ENCODE data around the gene PRKD2. TPM values are rescaled to one million over a fixed set of nuclear protein-coding genes. Genes with fewer than 3 reads are reported as not detected.

PRKD2 gene
- total and polyA plus RNA-seq, 2 experiments from 2014 or later, result 53.8 to 68.0 TPM

GRCh38 chr19:46760363-46760762 is 43.4 kb upstream of the PRKD2 start (continued):
- TF ChIP-seq ZNF462 (CRISPR knock-in tag; IDR thresholded peaks at IDR 0.05) (no peak), POLR2AphosphoS5 (IDR thresholded peaks at IDR 0.05; ENCODE audit: low read depth) (no peak), CTCF (conservative IDR thresholded peaks at IDR 0.05; ENCODE audit: low read depth in 2 of 2) (no peak)

GRCh38 chr19:46759817-46760333 is 43.0 kb upstream of the PRKD2 start:
- Histone ChIP-seq H3K79me2 (replicated peaks; ENCODE audit: insufficient read depth) (no peaks in the 10 kb centered on the region), H3K4me3 (no peak overlapping the region), H3K4me2 (peak overlapping the region; percentile 8; the same call in 1 of the 2 replicates), H3K27ac (ENCODE audit: low read depth) (no peak overlapping the region; the same call in 1 of the 2 replicates), H3K27me3 (ENCODE audit: insufficient read depth) (no peaks in the 10 kb centered on the region), H2AFZ (no peak overlapping the region), H3F3A (replicated peaks; ENCODE audit: low read depth) (peaks cover 6% of the 10 kb centered on the region; the same call in 1 of the 2 replicates), H3K36me3 (ENCODE audit: insufficient read depth) (no peaks in the 10 kb centered on the region; the same call in 1 of the 2 replicates), H3K9me2 (ENCODE audit: insufficient read depth) (no peaks in the 10 kb centered on the region), H4K20me1 (replicated peaks; ENCODE audit: insufficient read depth) (no peaks in the 10 kb centered on the region; the same call in none of the 2 replicates), H3K4me1 (ENCODE audit: insufficient read depth) (peaks cover 5% of the 10 kb centered on the region; the same call in 1 of the 2 replicates)
- H3K36me3 Mint-ChIP-seq (ENCODE audit: low read depth), result peaks cover 25% of the 10 kb centered on the region
- ATAC-seq (peak; percentile 16), DNase-seq (ENCODE audit: low spot score) (peak; percentile 54)
- H3K9me3 Mint-ChIP-seq, result no peaks in the 10 kb centered on the region; the same call in 2 of the 3 replicates
- H3K27me3 Mint-ChIP-seq (ENCODE audit: insufficient read depth, low read depth, poor library complexity), result peaks cover 10% of the 10 kb centered on the region
- peak overlapping the region; percentile 46 for H3K27ac Mint-ChIP-seq
- no peak overlapping the region for H3K4me3 Mint-ChIP-seq
- peaks cover 11% of the 10 kb centered on the region for H3K4me1 Mint-ChIP-seq
- TF ChIP-seq ZNF114 (CRISPR knock-in tag; IDR thresholded peaks at IDR 0.05) (no peak), ZNF462 (CRISPR knock-in tag; IDR thresholded peaks at IDR 0.05) (no peak), NANOG (IDR thresholded peaks at IDR 0.05; ENCODE audit: borderline replicate concordance) (no peak), ZNF331 (CRISPR knock-in tag; IDR thresholded peaks at IDR 0.05; ENCODE audit: low read depth) (no peak)
